Stimulated activated CD8-positive, alpha-beta memory T cell treated with anti-CD3 and anti-CD28 coated beads, Interleukin-15, amount 100 ng/mL, for 48 hours (primary cell): ENCODE measurements around the gene RNF32.
"Not testable (repeated sequence)": the region's sequence is repeated elsewhere in the genome, so short reads cannot be mapped to it uniquely, and the experiment has no call there.

Source experiments
- DNase-seq, 2 donors: peaks; one replicate each; pipeline ENCODE4 v3.0.0-alpha.2; 2020; ENCODE audit warnings: low read depth in 2 of 2

The RNF32 gene

GRCh38 chr7:156614434-156615264, 25.9 kb upstream of the RNF32 start:
- no peak for DNase-seq

GRCh38 chr7:156616269-156617202, 24.0 kb upstream of the RNF32 start:
- no peak for DNase-seq

GRCh38 chr7:156617215-156617614, 23.4 kb upstream of the RNF32 start:
- DNase-seq, result no peak

GRCh38 chr7:156618078-156618779, 22.3 kb upstream of the RNF32 start:
- no peak for DNase-seq

- no peak for DNase-seq
Measured at GRCh38 chr7:156618780-156619367, 21.7 kb upstream of the RNF32 start.

GRCh38 chr7:156619488-156620290, 20.9 kb upstream of the RNF32 start:
- DNase-seq, result not testable (repeated sequence)

GRCh38 chr7:156620291-156620675, 20.3 kb upstream of the RNF32 start:
- DNase-seq, result no peak

- no peak for DNase-seq
Measured at GRCh38 chr7:156621652-156622051, 18.9 kb upstream of the RNF32 start.

GRCh38 chr7:156625580-156625979, 15.0 kb upstream of the RNF32 start:
- no peak for DNase-seq

GRCh38 chr7:156626220-156626895, 14.2 kb upstream of the RNF32 start:
- DNase-seq, result no peak

- DNase-seq, result no peak
Measured at GRCh38 chr7:156628562-156628961, 12.0 kb upstream of the RNF32 start.

- DNase-seq, result no peak
Measured at GRCh38 chr7:156629873-156630272, 10.7 kb upstream of the RNF32 start.

GRCh38 chr7:156634117-156634516, 6.5 kb upstream of the RNF32 start:
- no peak for DNase-seq

- no peak for DNase-seq
Measured at GRCh38 chr7:156635529-156636385, 4.8 kb upstream of the RNF32 start.

- DNase-seq, result not testable (repeated sequence)
Measured at GRCh38 chr7:156637093-156637492, 3.5 kb upstream of the RNF32 start.

- DNase-seq, result no peak
Measured at GRCh38 chr7:156638443-156639077, 2.0 kb upstream of the RNF32 start.

- no peak for DNase-seq
Measured at GRCh38 chr7:156639426-156640256, 933 bp upstream of the RNF32 start.

- DNase-seq, result peak; percentile 22 to 45
Measured at GRCh38 chr7:156640949-156641485, 443 bp downstream of the RNF32 start.
